Osteoblast (primary cell): ENCODE results near the gene PWWP2B. TPM values are rescaled to one million over a fixed set of nuclear protein-coding genes. Genes with fewer than 3 reads are reported as not detected.

Experiments used
- DNase-seq: peaks from one replicate; pipeline ENCODE4 v3.0.0; 2011; ENCODE audit warnings: low spot score, mixed read lengths; ENCODE audit not compliant: insufficient read length; ENCODE audit errors: missing footprints
- H2AFZ ChIP-seq: 2 replicates; pipeline ENCODE4 v1.6.0; 2011; ENCODE audit warnings: mild to moderate bottlenecking, low read length
- H3K27ac ChIP-seq: 2 replicates; pipeline ENCODE4 v1.5.1; 2011; ENCODE audit warnings: mild to moderate bottlenecking, low read depth, low read length, moderate library complexity
- H3K27me3 ChIP-seq: 2 replicates; pipeline ENCODE4 v1.6.0; 2012; ENCODE audit warnings: mild to moderate bottlenecking, control low read depth, inconsistent platforms, low read length, moderate library complexity; ENCODE audit not compliant: insufficient read depth
- H3K36me3 ChIP-seq: 2 replicates; pipeline ENCODE4 v1.5.1; 2011; ENCODE audit warnings: mild to moderate bottlenecking, low read length, control low read depth, moderate library complexity; ENCODE audit not compliant: insufficient read depth
- H3K4me1 ChIP-seq: 2 replicates; pipeline ENCODE4 v1.5.1; 2011; ENCODE audit warnings: mild to moderate bottlenecking, low read length, control low read depth, moderate library complexity; ENCODE audit not compliant: insufficient read depth
- H3K4me2 ChIP-seq: 2 replicates; pipeline ENCODE4 v1.6.0; 2011; ENCODE audit warnings: mild to moderate bottlenecking, low read length; ENCODE audit not compliant: insufficient read depth
- H3K4me3 ChIP-seq: fragments of 200-600 bp; sonication (generic); 3 replicates; pipeline ENCODE4 v1.5.1; 2012; ENCODE audit warnings: mild to moderate bottlenecking, low read length, inconsistent platforms; ENCODE audit not compliant: insufficient read depth
- H3K79me2 ChIP-seq: 2 replicates; pipeline ENCODE4 v1.6.0; 2012; ENCODE audit warnings: mild to moderate bottlenecking, low read length, control low read depth, inconsistent platforms; ENCODE audit not compliant: insufficient read depth
- H3K9me3 ChIP-seq: 2 replicates; pipeline ENCODE4 v1.5.1; 2011; ENCODE audit warnings: low read depth, low read length, control low read depth
- H4K20me1 ChIP-seq: 2 replicates; pipeline ENCODE4 v1.6.0; 2012; ENCODE audit warnings: mild to moderate bottlenecking, low read length, control low read depth; ENCODE audit not compliant: insufficient read depth
- CTCF ChIP-seq: IDR thresholded peaks from 2 replicates; pipeline ENCODE4 v1.5.1; 2011; ENCODE audit warnings: mild to moderate bottlenecking, low read depth, low read length, moderate library complexity; ENCODE audit errors: extremely low read depth
- total RNA-seq: library from RNA; depleted of rRNA; stranded (reverse); fragments of >200 nt; gene quantifications from 2 replicates; pipeline ENCODE4 v1.2.3, GENCODE V29; 2012

Gene PWWP2B
- total RNA-seq, 1 donor, result 18.5 TPM

- Histone ChIP-seq H3K9me3 (no peaks in the 10 kb centered on the region), H2AFZ (no peak overlapping the region), H3K4me2 (no peak overlapping the region), H4K20me1 (peaks cover 16% of the 10 kb centered on the region), H3K36me3 (no peaks in the 10 kb centered on the region), H3K27me3 (no peaks in the 10 kb centered on the region), H3K79me2 (peaks cover 20% of the 10 kb centered on the region), H3K27ac (no peak overlapping the region), H3K4me1 (peaks cover 7% of the 10 kb centered on the region), H3K4me3 (no peak overlapping the region)
- no peak for TF ChIP-seq CTCF
- DNase-seq, result no peak
Observed at GRCh38 chr10:132394936-132395703, 1.9 kb upstream of the PWWP2B start.

GRCh38 chr10:132395704-132396493 lies 1.1 kb upstream of the PWWP2B start:
- Histone ChIP-seq H3K9me3 (no peaks in the 10 kb centered on the region), H2AFZ (no peak overlapping the region), H4K20me1 (peaks cover 21% of the 10 kb centered on the region), H3K27ac (no peak overlapping the region), H3K4me1 (peaks cover 7% of the 10 kb centered on the region), H3K4me2 (peak overlapping the region; percentile 57), H3K79me2 (peaks cover 28% of the 10 kb centered on the region), H3K27me3 (no peaks in the 10 kb centered on the region), H3K4me3 (peak overlapping the region; percentile 64), H3K36me3 (no peaks in the 10 kb centered on the region)
- no peak for TF ChIP-seq CTCF
- DNase-seq, result peak; percentile 95

GRCh38 chr10:132396494-132397035 lies 435 bp upstream of the PWWP2B start:
- Histone ChIP-seq H3K9me3 (no peaks in the 10 kb centered on the region), H4K20me1 (peaks cover 27% of the 10 kb centered on the region), H3K36me3 (no peaks in the 10 kb centered on the region), H2AFZ (no peak overlapping the region), H3K4me1 (peaks cover 7% of the 10 kb centered on the region), H3K27ac (no peak overlapping the region), H3K27me3 (no peaks in the 10 kb centered on the region), H3K4me3 (peak overlapping the region; percentile 64), H3K79me2 (peaks cover 34% of the 10 kb centered on the region), H3K4me2 (peak overlapping the region; percentile 57)
- TF ChIP-seq CTCF, result no peak
- peak; percentile 99 for DNase-seq
